IMR-90 (cell line): ENCODE data around the gene CMTM5. TPM values are rescaled to one million over a fixed set of nuclear protein-coding genes. Genes with fewer than 3 reads are reported as not detected.

ENCODE experiments used
- ATAC-seq: fragments of 200-7000 bp; cut with Tn5 transposase; 2 replicates; pipeline ENCODE4 v1.9.1; 2020; ENCODE audit warnings: low read depth, mild to moderate bottlenecking, moderate library complexity
- BruUV-seq: library from RNA; stranded (reverse); fragments of 400-500 nt; replicated peaks from 2 replicates; lab custom pipeline; 2021; lab: Mats Ljungman, UMichigan
- CTCF ChIA-PET: fragments of 300-600 bp; formaldehyde crosslinking; extraction: SDS; loops from one replicate; lab custom pipeline; 2021; ENCODE audit warnings: antibody characterized with exemption; lab: Yijun Ruan, JAX
- POLR2A ChIA-PET: fragments of 300-600 bp; sonication (Branson Sonifier 250); formaldehyde crosslinking; loops from one replicate; lab custom pipeline; 2022; ENCODE audit warnings: antibody characterized with exemption; ENCODE audit not compliant: unreplicated experiment; lab: Charles Lee
- DNase-seq: peaks from one replicate; pipeline ENCODE4 v3.0.0; 2013
- H2AFZ ChIP-seq: replicated peaks from 2 replicates; pipeline ENCODE3; 2013; ENCODE audit warnings: low read length, mild to moderate bottlenecking; ENCODE audit not compliant: poor library complexity
- H2AK5ac ChIP-seq: 2 replicates; pipeline ENCODE4 v1.6.1; 2013; ENCODE audit warnings: low read depth, low read length, inconsistent platforms
- H2AK9ac ChIP-seq: replicated peaks from 2 replicates; pipeline ENCODE3; 2013; ENCODE audit warnings: mild to moderate bottlenecking, low read depth, low read length, moderate library complexity; ENCODE audit not compliant: poor library complexity
- H2BK120ac ChIP-seq: 2 replicates; pipeline ENCODE4 v1.6.1; 2013; ENCODE audit warnings: low read depth, low read length, inconsistent platforms
- H2BK15ac ChIP-seq: 3 replicates; pipeline ENCODE4 v1.6.1; 2013; ENCODE audit warnings: low read depth, low read length, inconsistent platforms
- H2BK20ac ChIP-seq: 2 replicates; pipeline ENCODE4 v1.6.1; 2013; ENCODE audit warnings: low read depth, mild to moderate bottlenecking, inconsistent platforms, low read length, moderate library complexity
- H2BK5ac ChIP-seq: 2 replicates; pipeline ENCODE4 v1.6.1; 2013; ENCODE audit warnings: mild to moderate bottlenecking, low read depth, low read length, inconsistent platforms; ENCODE audit not compliant: poor library complexity, severe bottlenecking
- H3K14ac ChIP-seq: replicated peaks from 2 replicates; pipeline ENCODE4 v1.6.1; 2013; ENCODE audit warnings: low read depth, low read length, inconsistent platforms
- H3K18ac ChIP-seq: 2 replicates; pipeline ENCODE4 v1.6.1; 2013; ENCODE audit warnings: low read depth, low read length, control low read depth
- H3K23ac ChIP-seq: 2 replicates; pipeline ENCODE4 v1.6.1; 2013; ENCODE audit warnings: low read depth, low read length, inconsistent platforms
- H3K27ac ChIP-seq: 2 replicates; pipeline ENCODE4 v1.5.1; 2013; ENCODE audit warnings: mild to moderate bottlenecking, control low read depth, low read length; ENCODE audit not compliant: insufficient read depth
- H3K27me3 ChIP-seq: 2 replicates; pipeline ENCODE4 v1.6.1; 2013; ENCODE audit warnings: low read length; ENCODE audit not compliant: control insufficient read depth, insufficient read depth
- H3K36me3 ChIP-seq: 2 replicates; pipeline ENCODE4 v1.6.1; 2013; ENCODE audit warnings: low read length, mixed read lengths; ENCODE audit not compliant: control insufficient read depth, insufficient read depth
- H3K4ac ChIP-seq: 2 replicates; pipeline ENCODE4 v1.6.1; 2013; ENCODE audit warnings: low read depth, low read length, inconsistent platforms
- H3K4me1 ChIP-seq: 2 replicates; pipeline ENCODE4 v1.6.1; 2013; ENCODE audit warnings: low read length, mixed read lengths; ENCODE audit not compliant: control insufficient read depth, insufficient read depth
- H3K4me2 ChIP-seq: 2 replicates; pipeline ENCODE4 v1.6.1; 2013; ENCODE audit warnings: low read depth, mild to moderate bottlenecking, control low read depth, low read length, moderate library complexity
- H3K4me3 ChIP-seq: 2 replicates; pipeline ENCODE4 v1.5.1; 2013; ENCODE audit warnings: low read depth, mild to moderate bottlenecking, control low read depth, low read length, moderate library complexity; ENCODE audit not compliant: insufficient read depth
- H3K56ac ChIP-seq: 2 replicates; pipeline ENCODE4 v1.6.1; 2013; ENCODE audit warnings: low read length, inconsistent platforms; ENCODE audit not compliant: insufficient read depth; ENCODE audit errors: extremely low read depth
- H3K79me1 ChIP-seq, 2 experiments: 2 replicates each; pipeline ENCODE4 v1.6.1; 2013; ENCODE audit warnings: low read length in 2 of 2, inconsistent platforms in 1 of 2, low read depth in 1 of 2
- H3K9ac ChIP-seq: 2 replicates; pipeline ENCODE4 v1.6.1; 2013; ENCODE audit warnings: low read depth, low read length, control low read depth
- H3K9me1 ChIP-seq: 2 replicates; pipeline ENCODE4 v1.6.1; 2013; ENCODE audit warnings: low read length, inconsistent platforms; ENCODE audit not compliant: insufficient read depth
- H3K9me3 ChIP-seq: 2 replicates; pipeline ENCODE4 v1.6.1; 2013; ENCODE audit warnings: low read length; ENCODE audit not compliant: control insufficient read depth, insufficient read depth
- H4K20me1 ChIP-seq: 2 replicates; pipeline ENCODE4 v1.6.1; 2013; ENCODE audit warnings: low read length, inconsistent platforms; ENCODE audit not compliant: insufficient read depth
- H4K5ac ChIP-seq: 2 replicates; pipeline ENCODE4 v1.6.1; 2013; ENCODE audit warnings: mild to moderate bottlenecking, low read depth, low read length, control low read depth
- H4K8ac ChIP-seq, 2 experiments: 2 replicates each; pipeline ENCODE4 v1.6.1; 2013; ENCODE audit warnings: low read depth in 2 of 2, low read length in 2 of 2, control low read depth in 1 of 2, inconsistent platforms in 1 of 2
- H4K91ac ChIP-seq: 2 replicates; pipeline ENCODE4 v1.6.1; 2013; ENCODE audit warnings: low read depth, low read length, inconsistent platforms; ENCODE audit not compliant: insufficient read depth
- BHLHE40 ChIP-seq: fragments of 150-350 bp; IDR thresholded peaks from 2 replicates; pipeline ENCODE4 v1.6.1; 2016; ENCODE audit warnings: mild to moderate bottlenecking, low read depth, low read length
- CEBPB ChIP-seq: IDR thresholded peaks from 2 replicates; pipeline ENCODE4 v1.6.1; 2012; ENCODE audit warnings: low read depth, low read length, improper control_type of control experiment
- CHD1 ChIP-seq: IDR thresholded peaks from 2 replicates; pipeline ENCODE4 v1.6.1; 2012; ENCODE audit warnings: low read depth, low read length, improper control_type of control experiment
- CTCF ChIP-seq: conservative IDR thresholded peaks from 2 replicates; pipeline ENCODE4 v1.5.1; 2012; ENCODE audit warnings: mild to moderate bottlenecking, low read depth, low read length, improper control_type of control experiment
- ELK1 ChIP-seq: fragments of 150-350 bp; IDR thresholded peaks from 2 replicates; pipeline ENCODE4 v1.6.1; 2016; ENCODE audit warnings: low read depth, mild to moderate bottlenecking, low read length, moderate library complexity, borderline replicate concordance
- FOS ChIP-seq: fragments of 150-350 bp; IDR thresholded peaks from 2 replicates; pipeline ENCODE4 v1.6.1; 2016; ENCODE audit warnings: low read depth, low read length
- MAFK ChIP-seq: IDR thresholded peaks from 2 replicates; pipeline ENCODE4 v1.6.1; 2012; ENCODE audit warnings: low read depth, low read length, improper control_type of control experiment
- MAZ ChIP-seq: IDR thresholded peaks from 2 replicates; pipeline ENCODE4 v1.6.1; 2012; ENCODE audit warnings: low read depth, mild to moderate bottlenecking, low read length, improper control_type of control experiment, moderate library complexity, borderline replicate concordance
- MXI1 ChIP-seq: IDR thresholded peaks from 2 replicates; pipeline ENCODE4 v1.6.1; 2012; ENCODE audit warnings: low read depth, mild to moderate bottlenecking, low read length, moderate library complexity, borderline replicate concordance
- NFE2L2 ChIP-seq: fragments of 150-350 bp; IDR thresholded peaks from 2 replicates; pipeline ENCODE4 v1.6.1; 2016; ENCODE audit warnings: low read depth, mild to moderate bottlenecking, low read length
- POLR2A ChIP-seq: IDR thresholded peaks from 2 replicates; pipeline ENCODE4 v1.6.1; 2012; ENCODE audit warnings: mild to moderate bottlenecking, low read depth, low read length
- RAD21 ChIP-seq: IDR thresholded peaks from 2 replicates; pipeline ENCODE4 v1.6.1; 2012; ENCODE audit warnings: low read length, improper control_type of control experiment
- RCOR1 ChIP-seq: IDR thresholded peaks from 2 replicates; pipeline ENCODE4 v1.6.1; 2012; ENCODE audit warnings: mild to moderate bottlenecking, low read length, improper control_type of control experiment; ENCODE audit not compliant: insufficient replicate concordance
- RFX5 ChIP-seq: IDR thresholded peaks from 2 replicates; pipeline ENCODE4 v1.8.0; 2012; ENCODE audit warnings: low read depth, mild to moderate bottlenecking, low read length, moderate library complexity
- SMC3 ChIP-seq: fragments of 150-350 bp; IDR thresholded peaks from 2 replicates; pipeline ENCODE4 v1.6.1; 2016; ENCODE audit warnings: low read depth, mild to moderate bottlenecking, antibody characterized with exemption, low read length, moderate library complexity
- USF2 ChIP-seq: fragments of 150-350 bp; IDR thresholded peaks from 2 replicates; pipeline ENCODE4 v1.6.1; 2017; ENCODE audit warnings: mild to moderate bottlenecking, antibody characterized with exemption, low read length, low read depth
- WGBS, 2 experiments: methylation state at CpG; one replicate each; pipeline versions ENCODE4 v1.1.5 to v1.1.7; 2013; ENCODE audit warnings: missing lambda C conversion rate in 2 of 2; ENCODE audit not compliant: insufficient read length in 1 of 2; ENCODE audit errors: extremely low coverage in 2 of 2; 5-methylcytosine and 5-hydroxymethylcytosine counted together
- dilution Hi-C: fragments of 300-500 bp; cut with HindIII; formaldehyde crosslinking; loops from one replicate; pipeline ENCODE4 v1.14.3; 2018; ENCODE audit warnings: low sequenced_read_pairs; ENCODE audit not compliant: unreplicated experiment
- in situ Hi-C: fragments of 300-500 bp; cut with MboI; formaldehyde crosslinking; loops from 3 replicates; pipeline ENCODE4 v1.14.3; 2019; ENCODE audit warnings: low sequenced_read_pairs, inconsistent platforms, mixed read lengths
- intact Hi-C: fragments of 100-400 bp; cut with micrococcal nuclease; formaldehyde crosslinking; loops from 2 replicates; pipeline ENCODE4 v1.10.0; 2022
- polyA plus RNA-seq, 3 experiments: library from polyadenylated mRNA; depleted of rRNA; stranded (reverse); fragments of >200 nt; gene quantifications; 2 replicates each; pipeline ENCODE4 v1.2.3, GENCODE V29; 2012; ENCODE audit warnings: low replicate concordance in 1 of 3
- total RNA-seq: library from RNA; depleted of rRNA; stranded (reverse); fragments of >200 nt; gene quantifications from 2 replicates; pipeline ENCODE4 v1.2.3, GENCODE V29; 2012

CMTM5 gene
- total and polyA plus RNA-seq, 2 of the 4 experiments (the other 2 are of a cell fraction) = 0.07 TPM; not detected in 1

GRCh38 chr14:23428686-23429495, 52.0 kb downstream of the CMTM5 start:
- ChIA-PET CTCF (no interaction called here), POLR2A (no interaction called here)
- H2AFZ ChIP-seq = no peak overlapping the region
- H3K4me3 ChIP-seq = no peak overlapping the region
- no peak overlapping the region for H2BK20ac ChIP-seq
- dilution Hi-C loops = no loop called here
- H3K4me2 ChIP-seq = no peak overlapping the region
- H3K36me3 ChIP-seq = no peaks in the 10 kb centered on the region
- H3K23ac ChIP-seq = no peak overlapping the region
- H4K5ac ChIP-seq = no peak overlapping the region
- DNase-seq (no peak), ATAC-seq (no peak)
- H2AK5ac ChIP-seq = no peak overlapping the region
- H3K27me3 ChIP-seq = peaks cover 6% of the 10 kb centered on the region; the same call in 1 of the 2 replicates
- H3K14ac ChIP-seq = no peak overlapping the region
- no peaks in the 10 kb centered on the region for H3K9me1 ChIP-seq
- no peaks in the 10 kb centered on the region for H4K20me1 ChIP-seq
- TF ChIP-seq FOS = no peak
- no peak for TF ChIP-seq CTCF
- TF ChIP-seq MAZ = no peak
- no peak for TF ChIP-seq MXI1
- TF ChIP-seq NFE2L2 = no peak
- TF ChIP-seq USF2 = no peak
- TF ChIP-seq RAD21 = no peak
- TF ChIP-seq RFX5 = no peak
- no peak for TF ChIP-seq RCOR1
- TF ChIP-seq CHD1 = no peak
- no peak for TF ChIP-seq SMC3
- TF ChIP-seq ELK1 = no peak
- no peak for TF ChIP-seq MAFK
- no peak for TF ChIP-seq CEBPB
- no peak for TF ChIP-seq POLR2A
- TF ChIP-seq BHLHE40 = no peak
- BruUV-seq = no TSS peak
- no peak overlapping the region for H4K91ac ChIP-seq
- no peak overlapping the region for H2BK120ac ChIP-seq
- H3K56ac ChIP-seq = no peak overlapping the region
- H2AK9ac ChIP-seq = no peak overlapping the region
- in situ Hi-C loops = no loop called here
- no peak overlapping the region for H2BK15ac ChIP-seq
- H3K27ac ChIP-seq = no peak overlapping the region
- H3K9ac ChIP-seq = no peak overlapping the region
- H3K9me3 ChIP-seq = no peaks in the 10 kb centered on the region
- H3K4me1 ChIP-seq = no peaks in the 10 kb centered on the region
- H3K18ac ChIP-seq = no peak overlapping the region
- intact Hi-C loops = no loop called here
- no CpG with 5 or more reads among the region's 13 CpGs for WGBS, 2 experiments
- H2BK5ac ChIP-seq = no peak overlapping the region
- H4K8ac ChIP-seq = no peak overlapping the region
- H3K79me1 ChIP-seq = no peaks in the 10 kb centered on the region
- H3K4ac ChIP-seq = no peak overlapping the region
